OCI-LY3 (cell line): Measurements from ENCODE around the gene ORAI3.

ENCODE experiments used
- H2AFZ ChIP-seq: fragments of 200-600, 300-600 bp; shearing (Covaris generic); 2 replicates; pipeline ENCODE4 v1.6.0; 2014; ENCODE audit warnings: antibody characterized with exemption, low read depth, low read length
- H3K27ac ChIP-seq: fragments of 200-600, 300-600 bp; sonication (generic); 2 replicates; pipeline ENCODE4 v1.5.1; 2014; ENCODE audit warnings: mild to moderate bottlenecking, low read length, moderate library complexity, mixed read lengths
- H3K27me3 ChIP-seq: fragments of 200-600, 300-600 bp; sonication (generic); 2 replicates; pipeline ENCODE4 v1.6.1; 2014; ENCODE audit warnings: low read depth, low read length, mixed read lengths
- H3K36me3 ChIP-seq: fragments of 200-600, 300-600 bp; sonication (generic); replicated peaks from 2 replicates; pipeline ENCODE3; 2014; ENCODE audit warnings: low read depth, low read length, mixed read lengths
- H3K4me1 ChIP-seq: fragments of 300-600, 200-600 bp; sonication (generic); 2 replicates; pipeline ENCODE4 v1.6.1; 2014; ENCODE audit warnings: low read length, mixed read lengths
- H3K4me2 ChIP-seq: fragments of 200-600, 300-600 bp; sonication (generic); 2 replicates; pipeline ENCODE4 v1.6.1; 2014; ENCODE audit warnings: low read length, mixed read lengths
- H3K4me3 ChIP-seq: fragments of 300-600, 200-600 bp; sonication (generic); 2 replicates; pipeline ENCODE4 v1.5.1; 2014; ENCODE audit warnings: antibody characterized with exemption, mild to moderate bottlenecking, low read length, moderate library complexity
- H3K79me2 ChIP-seq: fragments of 300-600, 200-600 bp; shearing (Covaris generic); 2 replicates; pipeline ENCODE4 v1.6.1; 2014; ENCODE audit warnings: mild to moderate bottlenecking, low read length, mixed read lengths
- H3K9ac ChIP-seq: fragments of 300-600, 200-600 bp; shearing (Covaris generic); 2 replicates; pipeline ENCODE4 v1.6.0; 2014; ENCODE audit warnings: mild to moderate bottlenecking, low read length, moderate library complexity
- H3K9me3 ChIP-seq: fragments of 200-600, 300-600 bp; shearing (Covaris generic); 2 replicates; pipeline ENCODE4 v1.6.1; 2014; ENCODE audit warnings: low read length, mixed read lengths; ENCODE audit not compliant: insufficient read depth
- H4K20me1 ChIP-seq: fragments of 200-600, 300-600 bp; sonication (generic); 2 replicates; pipeline ENCODE4 v1.6.1; 2016; ENCODE audit warnings: low read length, mixed read lengths; ENCODE audit not compliant: insufficient read depth
- CTCF ChIP-seq: fragments of 200-600, 300-600 bp; sonication (generic); IDR thresholded peaks from 2 replicates; pipeline ENCODE4 v1.5.1; 2014; ENCODE audit warnings: antibody characterized with exemption, low read length, low read depth
- EZH2phosphoT487 ChIP-seq: fragments of 200-600 bp; shearing (Covaris generic); IDR thresholded peaks from 2 replicates; pipeline ENCODE4 v1.6.1; 2018; ENCODE audit warnings: antibody characterized with exemption, mixed run types, low read depth

ORAI3 gene

GRCh38 chr16:30924913-30925631 lies 23.8 kb upstream of the ORAI3 start:
- Histone ChIP-seq H3K27ac (no peak overlapping the region), H3K4me1 (peaks cover 7% of the 10 kb centered on the region), H3K4me3 (peak overlapping the region; percentile 79), H3K4me2 (peak overlapping the region; percentile 93), H3K79me2 (no peaks in the 10 kb centered on the region), H4K20me1 (no peaks in the 10 kb centered on the region), H3K36me3 (no peaks in the 10 kb centered on the region), H3K27me3 (no peaks in the 10 kb centered on the region), H3K9ac (peak overlapping the region; percentile 79), H3K9me3 (no peaks in the 10 kb centered on the region), H2AFZ (no peak overlapping the region)
- TF ChIP-seq CTCF (no peak), EZH2phosphoT487 (no peak)

GRCh38 chr16:30925632-30925987 lies 23.3 kb upstream of the ORAI3 start:
- H3K79me2 ChIP-seq, result no peaks in the 10 kb centered on the region
- peaks cover 7% of the 10 kb centered on the region for H3K4me1 ChIP-seq
- no peak overlapping the region for H3K4me3 ChIP-seq
- TF ChIP-seq CTCF, result no peak
- TF ChIP-seq EZH2phosphoT487, result no peak
- H3K9me3 ChIP-seq, result no peaks in the 10 kb centered on the region
- no peaks in the 10 kb centered on the region for H3K36me3 ChIP-seq
- H3K27ac ChIP-seq, result no peak overlapping the region
- H4K20me1 ChIP-seq, result no peaks in the 10 kb centered on the region
- H2AFZ ChIP-seq, result no peak overlapping the region
- H3K4me2 ChIP-seq, result no peak overlapping the region
- no peak overlapping the region for H3K9ac ChIP-seq
- H3K27me3 ChIP-seq, result no peaks in the 10 kb centered on the region

GRCh38 chr16:30925995-30926811 lies 22.7 kb upstream of the ORAI3 start:
- no peaks in the 10 kb centered on the region for H3K9me3 ChIP-seq
- H3K79me2 ChIP-seq, result no peaks in the 10 kb centered on the region
- peaks cover 7% of the 10 kb centered on the region for H3K4me1 ChIP-seq
- no peak overlapping the region for H3K27ac ChIP-seq
- H3K4me3 ChIP-seq, result no peak overlapping the region
- H3K36me3 ChIP-seq, result no peaks in the 10 kb centered on the region
- H3K4me2 ChIP-seq, result no peak overlapping the region
- no peak overlapping the region for H3K9ac ChIP-seq
- TF ChIP-seq EZH2phosphoT487 (no peak), CTCF (no peak)
- H3K27me3 ChIP-seq, result no peaks in the 10 kb centered on the region
- no peak overlapping the region for H2AFZ ChIP-seq
- no peaks in the 10 kb centered on the region for H4K20me1 ChIP-seq

GRCh38 chr16:30926937-30927788 lies 21.7 kb upstream of the ORAI3 start:
- Histone ChIP-seq H4K20me1 (no peaks in the 10 kb centered on the region), H2AFZ (no peak overlapping the region), H3K27me3 (no peaks in the 10 kb centered on the region), H3K79me2 (no peaks in the 10 kb centered on the region), H3K4me2 (no peak overlapping the region), H3K27ac (no peak overlapping the region), H3K4me1 (peaks cover 4% of the 10 kb centered on the region), H3K9ac (no peak overlapping the region), H3K4me3 (no peak overlapping the region), H3K9me3 (no peaks in the 10 kb centered on the region), H3K36me3 (peaks cover 3% of the 10 kb centered on the region)
- TF ChIP-seq EZH2phosphoT487, result no peak
- TF ChIP-seq CTCF, result no peak
